Panc1 (cell line): Measurements from ENCODE around the gene WNT3. TPM values are rescaled to one million over a fixed set of nuclear protein-coding genes. Genes with fewer than 3 reads are reported as not detected.

Source experiments
- ATAC-seq: fragments of 200-7000 bp; cut with Tn5 transposase; 2 replicates; pipeline ENCODE4 v1.9.1; 2020; ENCODE audit warnings: mild to moderate bottlenecking, moderate library complexity
- BruUV-seq: library from RNA; stranded (reverse); fragments of 400-500 nt; replicated peaks from 2 replicates; lab custom pipeline; 2021; lab: Mats Ljungman, UMichigan
- CTCF ChIA-PET: fragments of 300-600 bp; sonication (Branson Sonifier 250); formaldehyde crosslinking; loops from one replicate; lab custom pipeline; 2022; ENCODE audit warnings: antibody characterized with exemption; lab: Charles Lee
- POLR2A ChIA-PET: fragments of 300-600 bp; sonication (Branson Sonifier 250); formaldehyde crosslinking; loops from one replicate; lab custom pipeline; 2022; ENCODE audit warnings: antibody characterized with exemption; lab: Charles Lee
- DNase-seq: peaks from one replicate; pipeline ENCODE4 v3.0.0-alpha.2; 2010; ENCODE audit warnings: low read depth, low spot score
- H3K27ac ChIP-seq: 2 replicates; pipeline ENCODE4 v1.5.1; 2011; ENCODE audit warnings: mild to moderate bottlenecking, low read length, inconsistent platforms
- H3K27me3 ChIP-seq: fragments of 200-500 bp; sonication (Bioruptor generic); 2 replicates; pipeline ENCODE4 v1.6.0; 2014; ENCODE audit warnings: low read length, inconsistent platforms; ENCODE audit not compliant: control insufficient read depth, insufficient read depth
- H3K36me3 ChIP-seq: fragments of 200-500 bp; sonication (Bioruptor generic); 2 replicates; pipeline ENCODE4 v1.5.1; 2014; ENCODE audit warnings: inconsistent platforms, mild to moderate bottlenecking, low read length, moderate library complexity; ENCODE audit not compliant: control insufficient read depth, insufficient read depth
- H3K4me1 ChIP-seq: 2 replicates; pipeline ENCODE4 v1.5.1; 2011; ENCODE audit warnings: inconsistent platforms, mild to moderate bottlenecking, low read length, moderate library complexity; ENCODE audit not compliant: control insufficient read depth, insufficient read depth
- H3K4me3 ChIP-seq, 2 experiments: 2 replicates each; pipeline ENCODE4 v1.5.1; 2011 to 2012; ENCODE audit warnings: low read depth in 2 of 2, low read length in 2 of 2, mild to moderate bottlenecking in 2 of 2, inconsistent platforms in 1 of 2, moderate library complexity in 1 of 2
- H3K9me3 ChIP-seq: fragments of 200-500 bp; sonication (Bioruptor generic); 2 replicates; pipeline ENCODE4 v1.5.1; 2014; ENCODE audit warnings: low read depth, mild to moderate bottlenecking, inconsistent platforms, low read length, moderate library complexity; ENCODE audit not compliant: control insufficient read depth, insufficient read depth
- CTCF ChIP-seq: fragments of 450-650 bp; IDR thresholded peaks from 2 replicates; pipeline ENCODE4 v1.5.1; 2017; ENCODE audit warnings: mild to moderate bottlenecking
- POLR2AphosphoS5 ChIP-seq: IDR thresholded peaks from 2 replicates; pipeline ENCODE4 v1.6.1; 2012; ENCODE audit warnings: mild to moderate bottlenecking, low read depth, low read length, moderate library complexity
- REST ChIP-seq, 2 experiments: IDR thresholded peaks; 2 replicates each; pipeline ENCODE4 v1.6.1; 2011 to 2012; ENCODE audit warnings: low read depth in 2 of 2, control low read depth in 1 of 2, low read length in 1 of 2, mild to moderate bottlenecking in 1 of 2, moderate library complexity in 1 of 2; ENCODE audit not compliant: insufficient read depth in 1 of 2
- SIN3A ChIP-seq: IDR thresholded peaks from 2 replicates; pipeline ENCODE4 v1.6.1; 2012; ENCODE audit warnings: low read depth, mild to moderate bottlenecking, low read length, moderate library complexity, borderline replicate concordance; ENCODE audit not compliant: insufficient read depth
- TCF7L2 ChIP-seq: IDR thresholded peaks from 2 replicates; pipeline ENCODE4 v1.6.1; 2011; ENCODE audit warnings: mild to moderate bottlenecking, low read depth, low read length, inconsistent platforms
- in situ Hi-C: cut with HindIII; loops from 2 replicates; pipeline ENCODE4 v1.10.0; 2016; ENCODE audit warnings: low sequenced_read_pairs, low pct_unique_long_range_greater_than_20kb
- intact Hi-C: fragments of 100-400 bp; cut with micrococcal nuclease; formaldehyde crosslinking; loops from one replicate; pipeline ENCODE4 v1.10.0; 2022; ENCODE audit not compliant: unreplicated experiment
- total RNA-seq: library from RNA; stranded (reverse); gene quantifications from one replicate; pipeline ENCODE4 v1.2.1, GENCODE V29; 2021; ENCODE audit not compliant: unreplicated experiment

Gene WNT3
- total RNA-seq, 1 experiment from 2014 or later = 3.4 TPM

- DNase-seq (no peak), ATAC-seq (peak; percentile 90)
- Histone ChIP-seq H3K27me3 (no peaks in the 10 kb centered on the region), H3K36me3 (no peaks in the 10 kb centered on the region), H3K4me3 (peak overlapping the region; percentile 41 to 54), H3K27ac (peak overlapping the region; percentile 59), H3K4me1 (peaks cover 16% of the 10 kb centered on the region), H3K9me3 (no peaks in the 10 kb centered on the region)
- BruUV-seq = no TSS peak
- intact Hi-C loops (no loop called here), in situ Hi-C loops (no loop called here)
- TF ChIP-seq CTCF (peak; percentile 59; the same call in 1 of the 2 replicates), SIN3A (no peak), TCF7L2 (no peak), POLR2AphosphoS5 (peak; percentile 57), REST (IDR thresholded peaks at IDR 0.05; ENCODE audit: insufficient read depth in 1 of 2, low read depth in 2 of 2, low read length in 1 of 2) (no peak)
- ChIA-PET POLR2A (no interaction called here), CTCF (no interaction called here)
Observed at GRCh38 chr17:46770818-46771560, 47.5 kb downstream of the WNT3 start.

GRCh38 chr17:46770439-46770817, 48.1 kb downstream of the WNT3 start:
- no TSS peak for BruUV-seq
- ATAC-seq = peak; percentile 8; the same call in 1 of the 2 replicates
- DNase-seq = no peak
- H3K27me3 ChIP-seq = no peaks in the 10 kb centered on the region
- TF ChIP-seq REST (IDR thresholded peaks at IDR 0.05; ENCODE audit: insufficient read depth in 1 of 2, low read depth in 2 of 2, low read length in 1 of 2) (no peak), TCF7L2 (no peak), CTCF (no peak)
- ChIA-PET POLR2A (no interaction called here), CTCF (no interaction called here)
- peak overlapping the region; percentile 59; the same call in 1 of the 2 replicates for H3K27ac ChIP-seq
- no peaks in the 10 kb centered on the region for H3K36me3 ChIP-seq
- H3K9me3 ChIP-seq = no peaks in the 10 kb centered on the region
- H3K4me1 ChIP-seq = peaks cover 16% of the 10 kb centered on the region
- in situ Hi-C loops = no loop called here
- peak overlapping the region; percentile 41 to 54 for H3K4me3 ChIP-seq
- intact Hi-C loops = no loop called here
